IPS DF 19.7 (cell line): Measurements from ENCODE around the gene SDHC.
A peak's percentile ranks its signal among the peaks of the same experiment; 100 is the strongest.
"Not testable (repeated sequence)": the region's sequence is repeated elsewhere in the genome, so short reads cannot be mapped to it uniquely, and the experiment has no call there.

Experiments used
- DNase-seq: peaks from one replicate; pipeline ENCODE4 v3.0.0-alpha.2; 2013; ENCODE audit warnings: low read depth, low spot score

The SDHC gene

DNA sequence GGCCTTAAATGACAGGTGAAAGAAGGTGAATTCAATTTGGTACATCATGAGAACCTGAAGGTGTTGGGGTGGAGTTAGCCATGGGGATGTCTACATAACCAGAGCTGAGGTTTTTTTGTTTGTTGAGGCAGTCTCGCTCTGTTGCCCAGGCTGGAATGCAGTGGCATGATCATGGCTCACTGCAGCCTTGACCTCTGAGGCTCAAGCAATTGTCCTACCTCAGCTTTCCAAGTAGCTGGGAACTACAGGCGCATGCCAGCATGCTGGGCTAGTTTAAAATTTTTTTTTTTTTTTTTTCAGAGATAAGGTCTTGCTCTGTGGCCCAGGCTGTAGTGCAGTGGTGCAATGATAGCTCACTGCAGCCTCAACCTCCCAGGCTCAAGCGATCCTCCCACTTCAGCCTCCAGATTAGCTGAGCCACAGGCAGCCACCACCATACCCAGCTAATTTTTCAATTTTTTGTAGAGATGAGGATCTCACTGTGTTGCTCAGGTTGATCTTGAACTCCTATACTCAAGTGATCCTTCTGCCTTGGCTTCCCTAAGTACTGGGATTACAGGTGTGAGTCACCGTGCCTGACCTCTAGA, 2.5 kb upstream of the SDHC start:
- DNase-seq = no peak

- DNase-seq = no peak
Observed at GRCh38 chr1:161313554-161314200, 504 bp upstream of the SDHC start.

- not testable (repeated sequence) for DNase-seq
Observed at GRCh38 chr1:161315841-161316674, 1.9 kb downstream of the SDHC start.

DNA sequence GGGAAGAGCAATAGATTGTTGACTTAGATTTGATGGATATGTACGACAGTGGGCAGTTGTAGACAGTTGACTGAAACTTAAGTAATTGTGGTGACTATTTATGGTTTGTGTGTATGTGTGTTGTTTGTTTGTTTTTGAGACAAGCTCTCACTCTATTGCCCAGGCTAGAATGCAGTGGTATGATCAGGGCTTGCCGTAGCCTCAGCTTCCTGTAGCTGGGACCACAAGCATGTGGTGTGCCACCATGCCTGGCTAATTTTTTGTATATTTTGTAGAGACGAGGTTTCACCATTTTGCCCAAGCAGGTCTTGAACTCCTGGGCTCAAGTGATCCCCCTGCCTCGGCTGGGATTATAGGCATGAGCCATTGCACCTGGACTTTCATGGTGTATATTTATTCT, 9.8 kb downstream of the SDHC start:
- DNase-seq = no peak

DNA sequence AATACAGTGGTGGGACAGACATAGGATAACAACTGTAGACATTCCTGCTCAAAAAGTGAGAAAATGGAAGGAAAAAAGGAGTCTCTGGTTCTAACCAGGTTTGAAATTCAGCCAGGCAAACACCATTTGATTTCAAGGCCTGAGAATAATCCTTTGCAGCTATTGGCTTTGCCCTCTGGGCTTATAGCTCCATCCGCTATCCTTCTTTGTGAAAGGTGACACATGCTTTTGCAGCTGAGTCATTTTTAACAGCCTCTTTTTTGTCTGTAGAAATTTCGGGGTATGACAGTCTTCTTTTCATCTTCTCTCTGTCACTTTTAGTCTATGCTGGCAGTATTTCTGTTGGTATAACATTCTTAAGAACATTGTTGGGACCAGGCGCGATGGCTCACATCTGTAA, 16.2 kb downstream of the SDHC start:
- no peak for DNase-seq

- DNase-seq = no peak
Observed at GRCh38 chr1:161333166-161333565, 19.0 kb downstream of the SDHC start.

DNA sequence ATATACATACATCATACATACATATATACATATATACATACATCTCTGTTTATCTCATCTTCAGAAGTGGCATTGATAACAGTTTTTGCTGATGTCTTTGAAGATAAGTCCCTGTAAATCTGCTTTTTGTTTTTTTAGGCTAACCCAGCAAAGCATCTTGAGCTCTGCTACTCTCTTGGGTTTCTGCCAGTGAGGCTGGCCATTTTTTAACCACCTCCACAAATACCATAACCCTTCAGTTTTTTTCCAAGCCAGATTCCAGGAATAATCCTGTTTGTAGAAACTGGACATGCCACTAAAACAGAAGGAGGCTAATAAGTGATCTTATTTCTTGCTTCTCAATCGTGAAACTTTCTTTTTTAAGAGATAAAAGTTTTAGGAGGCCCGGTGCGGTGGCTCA, 21.6 kb downstream of the SDHC start:
- DNase-seq = no peak

- no peak for DNase-seq
Observed at GRCh38 chr1:161342177-161342576, 28.0 kb downstream of the SDHC start.

DNA sequence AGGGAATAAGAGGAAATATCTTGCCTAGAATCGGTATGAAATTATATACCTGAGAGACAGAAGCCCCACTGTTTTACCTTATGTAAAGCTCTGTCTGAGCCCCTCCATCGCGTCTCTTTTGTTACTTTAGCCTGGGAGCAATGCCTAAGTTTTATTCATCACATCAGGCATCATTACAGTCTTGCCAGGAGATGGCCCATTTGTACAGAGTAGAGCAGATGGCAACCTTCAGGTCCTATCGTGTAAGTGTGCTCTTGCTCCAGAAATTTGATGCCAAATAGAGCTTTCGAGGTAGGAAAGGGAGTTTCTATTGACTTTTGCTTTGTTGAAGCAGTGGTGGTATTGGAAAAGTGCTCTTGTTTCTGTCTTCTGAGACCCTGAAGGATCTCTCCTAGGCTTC, 28.6 kb downstream of the SDHC start:
- no peak for DNase-seq

DNA sequence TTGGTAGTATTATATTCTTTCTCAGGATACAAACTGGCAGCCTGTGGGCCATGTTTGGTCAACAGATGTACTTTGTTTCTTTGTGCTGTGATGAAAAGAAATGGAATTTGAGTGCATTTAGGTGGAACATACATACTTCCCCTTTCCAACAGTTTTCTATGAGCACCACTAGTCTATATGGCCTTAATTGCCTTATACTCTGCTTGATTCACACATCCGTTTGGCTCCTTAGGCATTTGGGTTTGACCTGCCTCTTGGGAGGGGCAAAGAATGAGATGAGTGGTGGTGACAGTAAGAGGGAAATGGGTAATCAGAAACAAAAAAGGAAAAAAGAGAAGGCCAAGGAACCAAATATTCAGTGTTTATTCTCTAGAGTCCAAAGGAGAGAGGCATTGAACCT, 36.5 kb downstream of the SDHC start:
- DNase-seq = no peak

GRCh38 chr1:161351482-161351881, 37.3 kb downstream of the SDHC start:
- DNase-seq = no peak

DNA sequence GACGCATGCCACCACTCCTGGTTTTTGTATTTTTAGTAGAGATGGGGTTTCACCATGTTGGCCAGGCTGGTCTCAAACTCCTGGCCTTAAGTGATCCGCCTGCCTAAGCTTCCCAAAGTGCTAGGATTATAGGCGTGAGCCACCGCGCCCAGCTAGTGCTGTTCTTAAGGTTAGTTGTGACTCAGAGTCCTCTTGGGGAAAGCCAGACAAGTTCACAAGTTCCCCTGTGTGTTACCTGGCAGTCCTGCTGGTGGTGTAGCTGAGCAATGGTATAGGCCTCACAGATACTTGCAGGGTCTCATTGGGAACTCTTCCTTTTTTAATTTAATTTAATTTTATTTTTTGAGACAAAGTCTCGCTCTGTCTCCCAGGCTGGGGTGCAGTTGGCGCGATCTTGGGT, 42.9 kb downstream of the SDHC start:
- DNase-seq = no peak

GRCh38 chr1:161359291-161359690, 45.1 kb downstream of the SDHC start:
- DNase-seq = no peak

DNA sequence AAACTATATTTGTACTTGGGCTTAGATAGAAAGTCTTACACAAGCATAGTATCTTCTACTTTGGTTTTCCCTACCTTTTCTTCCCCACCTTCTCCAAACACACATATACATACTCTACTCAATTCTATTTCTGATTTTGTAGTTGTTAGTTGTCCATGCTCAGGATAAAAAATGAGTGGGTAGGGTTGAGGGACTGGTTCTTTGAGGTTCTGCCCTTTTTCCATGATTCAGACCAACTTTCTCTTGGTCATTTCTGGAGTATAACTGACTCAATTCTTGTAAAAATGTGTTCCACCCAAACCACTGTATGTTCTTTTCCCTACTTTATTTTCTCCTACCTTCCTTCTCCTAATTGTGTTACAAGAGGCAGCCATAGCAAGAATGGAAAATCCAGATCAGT, 50.2 kb downstream of the SDHC start:
- DNase-seq = no peak

DNA sequence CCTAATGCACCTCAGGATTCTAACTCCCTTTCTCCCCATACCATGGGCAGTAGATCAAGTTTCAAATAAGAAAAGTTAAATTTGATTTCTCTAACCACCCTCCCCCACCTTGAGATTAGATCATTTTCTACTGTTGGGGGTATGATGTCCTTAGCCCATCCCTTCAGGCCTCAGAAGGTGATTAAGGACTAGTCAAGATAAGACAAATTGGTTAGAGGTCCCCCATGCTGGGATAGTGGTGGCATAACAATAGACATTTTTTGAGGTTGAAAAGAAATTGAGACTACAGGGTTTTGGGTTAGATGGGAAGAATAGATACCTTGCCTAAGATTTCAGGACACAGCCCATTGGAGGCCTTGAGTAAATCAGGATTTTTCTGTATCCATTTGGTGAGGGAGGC, 51.0 kb downstream of the SDHC start:
- no peak for DNase-seq

- peak; percentile 81 for DNase-seq
Observed at GRCh38 chr1:161367684-161368400, 53.7 kb downstream of the SDHC start, which contains the start of gene CFAP126. TSS of gene CFAP126 (minus strand) at chr1:161367876. CDS start at chr1:161367868, 8 bp downstream.

- DNase-seq = no peak
Observed at GRCh38 chr1:161373442-161373841, 59.3 kb downstream of the SDHC start.

DNA sequence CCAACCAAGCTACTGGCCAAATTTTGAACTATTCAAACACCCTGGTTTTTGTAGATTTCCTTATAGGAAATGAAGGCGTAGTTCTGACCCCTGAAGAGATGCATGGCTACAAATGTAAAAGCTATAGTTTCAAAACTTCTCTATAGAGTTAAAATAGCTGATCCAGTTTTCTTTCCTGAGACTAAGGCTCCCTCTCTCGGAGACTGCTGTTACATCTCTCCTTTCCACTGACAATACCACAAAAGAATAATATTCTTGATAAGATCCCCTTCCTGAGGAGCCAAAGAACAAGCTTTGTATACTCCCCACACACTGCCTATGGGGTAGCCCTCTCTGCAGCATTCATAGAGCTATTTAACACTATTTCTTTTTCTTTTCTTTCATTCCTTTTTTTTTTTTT, 60.2 kb downstream of the SDHC start:
- no peak for DNase-seq

GRCh38 chr1:161378014-161378413, 63.8 kb downstream of the SDHC start:
- no peak for DNase-seq

- no peak for DNase-seq
Observed at GRCh38 chr1:161379071-161379470, 64.9 kb downstream of the SDHC start.

- no peak for DNase-seq
Observed at GRCh38 chr1:161381707-161382106, 67.5 kb downstream of the SDHC start.
